Muscle of leg (tissue), 11 donors: ENCODE data around the gene RNF151. TPM values are rescaled to one million over a fixed set of nuclear protein-coding genes. Genes with fewer than 3 reads are reported as not detected.
A peak's percentile ranks its signal among the peaks of the same experiment; 100 is the strongest.

Experiments
- DNase-seq: peaks from one replicate; pipeline ENCODE4 v3.0.0; 2013
- H3K27ac ChIP-seq: one replicate; pipeline ENCODE4 v1.5.1; 2013; ENCODE audit warnings: mild to moderate bottlenecking, low read length, control low read depth
- H3K27me3 ChIP-seq: one replicate; pipeline ENCODE4 v1.6.1; 2013; ENCODE audit warnings: low read length; ENCODE audit not compliant: control insufficient read depth, insufficient read depth
- H3K36me3 ChIP-seq: one replicate; pipeline ENCODE4 v1.6.1; 2013; ENCODE audit warnings: low read length; ENCODE audit not compliant: control insufficient read depth, insufficient read depth
- H3K4me1 ChIP-seq: one replicate; pipeline ENCODE4 v1.6.1; 2013; ENCODE audit warnings: low read length; ENCODE audit not compliant: control insufficient read depth, insufficient read depth
- H3K4me3 ChIP-seq: one replicate; pipeline ENCODE4 v1.5.1; 2013; ENCODE audit warnings: low read length, control low read depth
- H3K9me3 ChIP-seq: replicated peaks from 2 replicates; pipeline ENCODE4 v1.6.1; 2013; ENCODE audit warnings: low read depth, low read length; ENCODE audit not compliant: control insufficient read depth
- WGBS: methylation state at CpG from one replicate; pipeline ENCODE4 v1.1.5; 2013; ENCODE audit warnings: missing lambda C conversion rate; ENCODE audit not compliant: insufficient coverage; 5-methylcytosine and 5-hydroxymethylcytosine counted together
- polyA plus RNA-seq, 8 donors: library from polyadenylated mRNA; unstranded; fragments of 120-200 nt; gene quantifications; one replicate each; pipeline versions ENCODE4 v1.2.1 to v1.2.3, GENCODE V29; 2013; ENCODE audit warnings: inconsistent platforms in 1 of 8, low replicate concordance in 1 of 8; ENCODE audit not compliant: insufficient read length in 8 of 8, insufficient read depth in 1 of 8
- total RNA-seq: library from RNA; stranded (reverse); fragments of 120-200 nt; gene quantifications from one replicate; pipeline ENCODE4 v1.2.4, GENCODE V29; 2013

The RNF151 gene
- total and polyA plus RNA-seq, 9 donors = not detected

DNA sequence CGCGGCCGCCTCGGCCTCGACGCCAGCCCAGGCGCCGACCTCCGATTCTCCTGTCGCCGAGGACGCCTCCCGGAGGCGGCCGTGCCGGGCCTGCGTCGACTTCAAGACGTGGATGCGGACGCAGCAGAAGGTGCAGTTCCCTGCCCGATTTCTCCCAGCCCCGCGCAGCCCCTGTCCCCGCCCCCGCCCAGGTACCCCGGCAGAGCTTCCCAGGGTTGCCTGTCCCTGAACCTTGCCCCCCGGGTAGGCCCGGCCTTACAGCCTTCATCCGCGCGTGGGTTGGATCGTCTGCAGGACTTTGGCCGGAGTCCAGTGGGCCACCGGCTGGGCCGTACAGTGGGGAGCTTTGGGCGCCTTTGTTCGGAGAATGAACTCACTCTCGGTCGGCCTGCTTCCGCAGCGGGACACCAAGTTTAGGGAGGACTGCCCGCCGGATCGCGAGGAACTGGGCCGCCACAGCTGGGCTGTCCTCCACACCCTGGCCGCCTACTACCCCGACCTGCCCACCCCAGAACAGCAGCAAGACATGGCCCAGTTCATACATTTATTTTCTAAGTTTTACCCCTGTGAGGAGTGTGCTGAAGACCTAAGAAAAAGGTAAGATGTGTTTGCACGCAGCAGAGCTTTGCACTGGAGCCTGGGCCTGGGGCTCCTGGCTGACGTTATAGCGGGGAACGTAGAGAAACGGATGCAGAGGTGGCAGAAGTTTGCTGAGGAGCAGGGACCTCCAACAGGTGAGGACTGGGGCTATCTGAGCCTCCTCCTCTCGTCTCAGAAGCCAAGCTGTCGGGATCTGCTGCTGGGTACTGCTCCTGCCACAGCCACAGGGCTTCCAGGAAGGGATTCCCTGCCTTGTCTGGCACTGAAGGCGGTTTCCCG, 17.9 kb downstream of the RNF151 start:
- H3K4me3 ChIP-seq = peak overlapping the region; percentile 64
- H3K4me1 ChIP-seq = peaks cover 60% of the 10 kb centered on the region
- H3K36me3 ChIP-seq = peaks cover 26% of the 10 kb centered on the region
- WGBS = 7% methylated on average over 51 of the region's 58 CpGs
- peaks cover 64% of the 10 kb centered on the region for H3K27me3 ChIP-seq
- no peak overlapping the region for H3K27ac ChIP-seq
- no peaks in the 10 kb centered on the region for H3K9me3 ChIP-seq
- DNase-seq = peak; percentile 43

- no peak overlapping the region for H3K4me3 ChIP-seq
- H3K27me3 ChIP-seq = peaks cover 60% of the 10 kb centered on the region
- H3K36me3 ChIP-seq = peaks cover 26% of the 10 kb centered on the region
- no peak overlapping the region for H3K27ac ChIP-seq
- no peaks in the 10 kb centered on the region for H3K9me3 ChIP-seq
- peaks cover 55% of the 10 kb centered on the region for H3K4me1 ChIP-seq
- WGBS = 93% methylated on average over 13 of the region's 14 CpGs
- DNase-seq = no peak
These were observed 19.0 kb downstream of the RNF151 start for GRCh38 chr16:1985466-1986150.

DNA sequence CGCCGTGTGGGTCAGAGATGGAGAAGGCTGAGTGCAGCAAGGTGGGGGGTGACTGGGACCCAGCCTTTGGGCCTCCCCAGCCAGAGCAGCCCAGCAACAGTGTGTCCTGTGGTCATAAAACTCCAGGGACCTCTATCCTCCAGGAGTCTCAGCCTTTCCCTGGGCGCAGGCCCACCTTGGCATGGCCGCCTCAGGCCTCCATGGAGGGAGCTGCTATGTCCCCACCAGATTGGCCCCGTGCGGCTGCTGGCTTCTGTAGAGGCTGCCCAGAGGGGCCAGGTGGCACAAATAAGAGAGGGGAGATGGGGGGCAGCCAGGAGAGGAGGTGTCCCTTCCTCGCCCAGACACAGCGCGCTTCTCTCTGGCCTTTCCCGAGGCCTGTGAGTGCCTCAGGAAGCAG, 20.5 kb downstream of the RNF151 start:
- H3K4me1 ChIP-seq = peaks cover 52% of the 10 kb centered on the region
- no peak for DNase-seq
- H3K27ac ChIP-seq = no peak overlapping the region
- WGBS = 82% methylated on average over 8 of the region's 10 CpGs
- H3K27me3 ChIP-seq = peaks cover 57% of the 10 kb centered on the region
- no peak overlapping the region for H3K4me3 ChIP-seq
- H3K9me3 ChIP-seq = no peaks in the 10 kb centered on the region
- peaks cover 26% of the 10 kb centered on the region for H3K36me3 ChIP-seq

- Histone ChIP-seq H3K36me3 (peaks cover 26% of the 10 kb centered on the region), H3K4me3 (no peak within 1 kb of the TSS), H3K9me3 (no peaks in the 10 kb centered on the region), H3K4me1 (peaks cover 42% of the 10 kb centered on the region), H3K27ac (no peak within 1 kb of the TSS), H3K27me3 (peaks cover 51% of the 10 kb centered on the region)
- under 1% methylated on average over 48 of the region's 67 CpGs for WGBS
- DNase-seq = no peak
These were observed 22.8 kb downstream of the RNF151 start, which contains the start of gene SYNGR3 for GRCh38 chr16:1989209-1990100. SYNGR3 (plus strand) TSS chr16:1989970; CDS start chr16:1990103, 133 bp downstream.

DNA sequence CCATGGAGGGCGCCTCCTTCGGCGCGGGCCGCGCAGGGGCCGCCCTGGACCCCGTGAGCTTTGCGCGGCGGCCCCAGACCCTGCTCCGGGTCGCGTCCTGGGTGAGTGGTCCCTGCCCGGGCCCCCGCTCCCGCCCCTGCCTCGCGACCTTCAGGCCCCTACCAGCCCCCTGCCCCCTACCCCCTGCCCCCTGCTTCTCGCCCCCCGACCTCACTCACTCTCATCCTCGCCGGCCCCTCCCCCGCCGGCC, 23.4 kb downstream of the RNF151 start:
- Histone ChIP-seq H3K27ac (no peak overlapping the region), H3K36me3 (peaks cover 23% of the 10 kb centered on the region), H3K27me3 (peaks cover 51% of the 10 kb centered on the region), H3K4me3 (no peak overlapping the region), H3K4me1 (peaks cover 36% of the 10 kb centered on the region), H3K9me3 (no peaks in the 10 kb centered on the region)
- no peak for DNase-seq
- 2% methylated on average over 9 of the region's 25 CpGs for WGBS

DNA sequence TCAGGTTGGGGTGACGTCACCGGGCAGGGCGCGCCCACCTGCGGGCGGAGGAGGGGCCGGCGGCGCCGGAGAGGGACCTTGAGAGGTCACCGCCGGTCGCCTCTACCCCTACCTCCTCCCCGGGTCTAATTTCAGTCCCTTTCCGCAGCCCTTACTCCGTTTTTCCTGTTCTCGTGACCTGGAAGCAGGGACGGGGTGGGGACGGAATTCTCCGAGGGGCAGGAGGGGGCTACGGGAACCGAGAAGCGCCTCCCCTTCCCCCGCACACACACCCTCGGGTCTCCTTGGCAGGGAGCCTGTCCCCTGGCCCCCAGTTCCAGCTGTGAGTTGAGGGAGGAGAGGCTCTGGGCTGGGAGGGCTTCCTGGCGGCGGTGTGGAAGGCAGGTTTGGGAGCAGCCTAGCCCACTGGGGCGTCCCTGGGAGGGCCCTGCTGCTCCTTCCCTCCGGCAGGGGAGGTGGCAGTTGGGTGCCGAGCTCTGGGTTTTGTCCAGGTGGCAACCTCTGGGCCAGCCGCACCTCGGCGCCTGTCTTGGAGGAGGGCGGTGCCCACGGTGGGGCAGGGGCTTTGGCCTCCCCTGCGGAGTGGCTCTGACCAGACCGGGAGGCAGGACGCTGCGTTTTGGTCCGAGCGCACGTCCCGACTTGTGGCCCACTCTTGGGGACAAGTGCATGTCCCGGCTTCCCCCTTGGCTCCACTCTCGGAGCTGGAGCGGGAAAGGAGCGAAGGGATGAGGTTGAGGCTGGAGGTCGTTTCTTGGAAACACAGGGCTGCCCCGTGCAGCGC, 23.9 kb downstream of the RNF151 start:
- Histone ChIP-seq H3K27me3 (peaks cover 51% of the 10 kb centered on the region), H3K4me3 (no peak overlapping the region), H3K9me3 (no peaks in the 10 kb centered on the region), H3K27ac (no peak overlapping the region), H3K36me3 (peaks cover 18% of the 10 kb centered on the region), H3K4me1 (peaks cover 32% of the 10 kb centered on the region)
- 2% methylated on average over 29 of the region's 50 CpGs for WGBS
- DNase-seq = no peak

DNA sequence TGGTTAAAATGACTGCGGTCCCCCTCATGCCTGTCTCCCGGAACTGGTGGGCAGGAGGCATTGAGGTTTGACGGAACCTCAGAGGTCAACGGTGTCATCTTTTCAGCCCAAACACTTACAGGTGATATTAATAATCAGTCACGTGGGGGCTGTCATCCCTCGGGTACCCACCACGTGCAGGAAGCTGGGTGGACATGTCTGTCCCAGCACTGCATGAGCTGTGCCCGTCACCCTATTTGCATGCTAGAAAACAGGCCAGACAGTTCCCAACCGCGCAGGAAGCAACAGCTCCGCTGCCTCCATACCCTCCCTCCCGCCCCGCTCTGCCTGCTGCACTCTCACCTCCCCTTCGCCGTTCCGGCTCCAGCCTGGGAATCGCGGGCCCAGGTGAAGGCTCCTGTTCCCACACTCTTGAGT, 24.5 kb downstream of the RNF151 start:
- WGBS = 6% methylated on average over 15 of the region's 18 CpGs
- Histone ChIP-seq H3K9me3 (no peaks in the 10 kb centered on the region), H3K27ac (no peak overlapping the region), H3K4me3 (no peak overlapping the region), H3K4me1 (peaks cover 32% of the 10 kb centered on the region), H3K36me3 (peaks cover 14% of the 10 kb centered on the region), H3K27me3 (peaks cover 51% of the 10 kb centered on the region)
- DNase-seq = no peak

- Histone ChIP-seq H3K4me3 (peak overlapping the region; percentile 33), H3K27ac (no peak overlapping the region), H3K4me1 (peaks cover 32% of the 10 kb centered on the region), H3K36me3 (peaks cover 11% of the 10 kb centered on the region), H3K27me3 (peaks cover 51% of the 10 kb centered on the region), H3K9me3 (no peaks in the 10 kb centered on the region)
- no peak for DNase-seq
- 7% methylated on average over 22 of the region's 22 CpGs for WGBS
These were observed 24.9 kb downstream of the RNF151 start for GRCh38 chr16:1991588-1991947.

DNA sequence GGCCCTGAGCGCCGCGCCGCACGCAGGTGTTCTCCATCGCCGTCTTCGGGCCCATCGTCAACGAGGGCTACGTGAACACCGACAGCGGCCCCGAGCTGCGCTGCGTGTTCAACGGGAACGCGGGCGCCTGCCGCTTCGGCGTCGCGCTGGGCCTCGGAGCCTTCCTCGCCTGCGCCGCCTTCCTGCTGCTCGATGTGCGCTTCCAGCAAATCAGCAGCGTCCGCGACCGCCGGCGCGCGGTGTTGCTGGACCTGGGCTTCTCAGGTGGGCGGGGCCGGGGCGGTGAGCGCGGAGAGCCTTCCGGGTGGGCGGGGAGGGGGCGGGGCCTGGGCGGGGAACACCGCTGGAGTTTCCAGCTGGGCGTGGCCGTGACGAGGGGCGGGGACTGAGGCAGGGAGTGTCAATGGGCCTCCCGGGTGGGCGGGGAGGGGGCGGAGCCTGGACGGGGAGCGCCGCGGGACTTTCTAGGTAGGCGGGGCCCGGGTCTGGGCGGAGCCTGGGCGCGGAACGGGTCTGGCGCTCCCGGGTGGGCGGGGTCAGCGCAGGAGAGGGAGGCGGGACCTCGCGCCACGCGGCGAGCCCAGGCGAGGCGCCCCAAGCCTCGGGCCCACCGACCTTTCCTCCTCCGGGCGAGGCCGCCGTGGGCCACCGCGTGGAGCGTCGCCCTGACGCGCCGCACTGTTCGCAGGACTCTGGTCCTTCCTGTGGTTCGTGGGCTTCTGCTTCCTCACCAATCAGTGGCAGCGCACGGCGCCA, 25.5 kb downstream of the RNF151 start:
- Histone ChIP-seq H3K27me3 (peaks cover 46% of the 10 kb centered on the region), H3K9me3 (no peaks in the 10 kb centered on the region), H3K36me3 (peaks cover 10% of the 10 kb centered on the region), H3K4me1 (peaks cover 32% of the 10 kb centered on the region), H3K27ac (no peak overlapping the region), H3K4me3 (peak overlapping the region; percentile 33)
- peak; percentile 91 for DNase-seq
- under 1% methylated on average over 75 of the region's 96 CpGs for WGBS
